Occipital lobe (tissue), 2 donors: ENCODE data around the gene SLC4A1. TPM values are rescaled to one million over a fixed set of nuclear protein-coding genes. Genes with fewer than 3 reads are reported as not detected.
A peak's percentile ranks its signal among the peaks of the same experiment; 100 is the strongest.

Experiments used
- DNase-seq: peaks from one replicate; lab custom pipeline; 2025; lab: John Stamatoyannopoulos, UW
- total RNA-seq: library from RNA; depleted of rRNA; stranded (reverse); fragments of >200 nt; gene quantifications from one replicate; pipeline ENCODE4 v1.2.3, GENCODE V29; 2014

The SLC4A1 gene
- total RNA-seq, result 5.8 TPM

DNA sequence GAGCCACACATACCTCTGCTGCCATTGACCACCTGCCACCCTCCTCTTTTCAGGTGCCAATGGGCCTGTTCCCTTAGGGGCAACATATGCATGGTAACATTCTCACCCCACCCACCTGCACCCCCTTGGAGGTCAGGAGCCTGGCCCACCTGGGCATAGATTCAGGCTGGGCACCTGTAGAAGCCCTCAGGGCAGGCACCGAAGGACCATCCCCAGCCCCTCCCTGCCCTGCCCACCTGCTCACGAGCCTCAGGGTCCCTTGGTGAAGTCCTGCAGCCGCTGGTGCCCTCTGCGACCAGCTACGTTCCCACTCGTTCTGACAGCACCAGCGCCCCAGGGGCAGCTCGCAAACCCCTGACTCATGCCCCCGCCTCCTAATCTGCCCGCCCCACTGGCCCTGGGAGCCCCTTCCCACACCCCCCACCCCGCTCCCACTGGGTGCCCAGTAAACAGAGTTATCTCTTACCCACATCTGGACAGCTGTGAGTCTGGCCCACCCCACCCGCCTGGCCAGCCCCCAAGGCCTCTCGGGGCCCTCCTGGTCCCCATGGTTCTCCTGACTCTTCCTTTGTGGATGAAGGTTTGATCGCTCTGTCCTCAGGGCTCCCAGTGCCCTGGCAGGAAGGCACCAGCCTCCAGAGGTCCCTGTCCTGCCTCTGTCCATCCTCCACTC is at the start of gene SLC4A1:
Gene SLC4A1 (minus strand): TSS at position 318 of the 673 bp plus-strand sequence. CDS start 5,269 bp downstream, outside the sequence.
- DNase-seq, result no peak

DNA sequence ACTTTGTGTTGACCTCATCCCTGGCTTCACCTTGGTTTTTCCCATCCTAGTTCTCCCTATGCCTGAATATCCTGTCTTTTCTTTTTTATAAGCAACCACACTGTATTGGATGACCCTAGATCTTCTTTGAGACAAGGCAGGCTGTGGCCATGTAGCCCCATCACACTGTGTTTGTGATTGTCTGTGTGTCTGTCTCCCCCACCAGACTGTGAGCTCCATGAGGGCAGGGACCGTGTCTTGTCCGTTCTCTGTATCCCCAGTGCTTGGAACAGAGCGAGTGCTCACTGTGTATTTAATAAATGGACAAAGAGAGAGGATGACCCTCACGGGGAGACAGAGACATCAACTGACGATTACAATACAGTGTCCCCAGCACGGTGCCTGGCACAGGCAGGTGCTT is 49.6 kb upstream of the SLC4A1 start:
- DNase-seq, result no peak

DNA sequence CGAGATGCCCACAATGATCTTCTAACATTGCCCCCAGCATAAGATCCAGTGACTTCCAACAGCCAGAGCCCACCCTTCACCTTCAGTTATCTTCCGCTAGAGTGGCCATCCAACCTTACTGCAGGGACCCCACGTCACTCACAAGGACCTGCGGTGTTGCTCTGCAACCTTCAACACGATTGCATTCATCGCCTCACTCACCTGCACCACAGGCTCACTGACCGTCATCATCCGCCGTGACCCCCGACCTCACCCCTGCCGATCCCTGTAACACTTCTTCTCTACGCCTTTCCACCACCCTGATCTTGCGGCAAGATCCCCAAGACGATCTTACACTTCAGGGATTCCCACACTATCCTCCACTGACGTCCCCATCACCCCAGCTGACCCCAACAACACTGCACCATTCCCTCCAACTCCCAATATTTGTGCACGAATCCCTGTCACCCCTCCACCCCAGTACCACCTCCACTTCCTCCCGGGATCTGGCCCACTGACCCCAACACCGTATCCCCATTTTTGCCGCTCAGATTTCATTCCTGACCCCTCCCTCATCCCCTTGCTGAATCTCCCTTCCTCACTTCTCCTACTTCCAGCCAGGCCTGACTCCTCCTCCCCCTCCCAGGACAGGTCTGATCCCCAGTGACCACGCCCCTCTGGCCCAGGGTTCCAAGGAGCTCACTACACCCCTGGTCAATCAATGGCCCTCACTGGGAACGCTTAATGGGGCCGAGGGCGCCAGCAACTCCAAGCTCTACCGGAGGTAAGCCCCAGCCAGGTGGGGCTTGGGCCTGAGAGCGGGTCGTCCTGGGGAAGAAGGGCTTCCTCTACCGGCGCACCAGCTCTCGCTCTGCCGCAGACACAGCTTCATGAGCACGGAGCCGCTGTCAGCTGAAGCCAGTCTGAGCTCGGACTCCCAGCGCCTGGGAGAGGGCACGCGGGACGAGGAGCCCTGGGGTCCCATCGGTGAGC is 48.1 kb upstream of the SLC4A1 start:
- no peak for DNase-seq

DNA sequence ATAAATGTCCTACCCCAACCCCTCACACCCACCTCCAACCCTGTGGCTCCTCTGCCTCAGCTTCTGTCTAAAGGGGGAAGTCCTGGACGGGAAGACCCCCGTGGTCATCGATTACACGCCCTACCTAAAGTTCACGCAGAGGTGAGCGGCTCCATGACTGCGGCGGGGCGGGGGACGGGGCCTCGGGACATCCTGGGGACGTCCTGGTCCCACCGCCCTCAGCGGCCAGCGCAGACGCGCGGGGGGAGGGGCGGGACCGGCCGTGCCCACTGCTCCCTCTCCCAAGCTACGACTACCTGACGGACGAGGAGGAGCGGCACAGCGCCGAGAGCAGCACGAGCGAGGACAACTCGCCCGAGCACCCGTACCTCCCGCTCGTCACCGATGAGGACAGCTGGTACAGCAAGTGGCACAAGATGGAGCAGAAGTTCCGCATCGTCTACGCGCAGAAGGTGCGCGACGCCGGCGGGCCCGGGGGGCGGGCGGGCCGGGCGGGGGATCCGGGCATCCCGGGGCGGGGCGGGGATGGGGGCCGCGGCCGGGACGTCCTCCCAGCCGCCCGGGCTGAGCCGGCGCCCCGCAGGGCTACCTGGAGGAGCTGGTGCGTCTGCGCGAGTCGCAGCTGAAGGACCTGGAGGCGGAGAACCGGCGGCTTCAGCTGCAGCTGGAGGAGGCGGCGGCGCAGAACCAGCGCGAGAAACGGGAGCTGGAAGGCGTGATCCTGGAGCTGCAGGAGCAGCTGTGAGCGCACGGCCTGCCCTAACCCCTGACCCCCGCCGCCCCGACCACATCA is 47.1 kb upstream of the SLC4A1 start:
- peak; percentile 28 for DNase-seq

DNA sequence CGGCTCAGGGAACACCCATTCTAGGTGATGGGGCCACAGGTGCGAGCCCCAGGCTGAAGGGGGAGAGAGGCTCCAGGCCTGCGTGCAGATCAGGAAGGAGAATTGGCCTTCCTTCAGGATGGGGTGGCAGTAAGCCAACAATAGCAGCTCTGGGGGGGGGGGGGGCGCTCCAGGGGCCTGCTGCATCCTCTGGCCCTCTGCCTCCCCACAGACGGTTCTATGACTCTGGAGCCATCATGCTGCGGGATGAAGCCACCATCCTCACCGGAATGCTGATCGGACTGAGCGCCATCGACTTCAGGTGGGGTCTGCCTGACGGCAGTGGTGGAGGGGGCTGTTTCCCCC is 46.6 kb upstream of the SLC4A1 start:
- DNase-seq, result no peak

DNA sequence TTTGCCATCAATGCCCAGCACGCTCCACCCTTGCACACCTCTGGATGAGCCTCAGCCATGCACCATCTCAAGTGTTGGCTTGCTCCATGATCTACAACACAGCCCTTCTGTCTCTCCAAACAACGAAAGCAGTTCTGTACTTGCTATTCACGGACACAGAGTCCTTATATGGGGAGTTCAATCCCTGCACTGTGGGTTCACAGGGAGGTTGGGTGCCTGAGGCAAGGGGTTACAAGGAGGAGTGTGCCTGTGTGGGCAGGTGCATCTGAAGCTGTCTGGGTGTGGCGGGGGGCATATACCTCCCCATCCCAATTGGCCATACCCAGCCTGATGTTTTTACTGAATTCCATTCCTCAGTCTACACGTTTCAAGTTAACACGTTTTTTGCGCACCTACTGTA is 46.1 kb upstream of the SLC4A1 start:
- no peak for DNase-seq

DNA sequence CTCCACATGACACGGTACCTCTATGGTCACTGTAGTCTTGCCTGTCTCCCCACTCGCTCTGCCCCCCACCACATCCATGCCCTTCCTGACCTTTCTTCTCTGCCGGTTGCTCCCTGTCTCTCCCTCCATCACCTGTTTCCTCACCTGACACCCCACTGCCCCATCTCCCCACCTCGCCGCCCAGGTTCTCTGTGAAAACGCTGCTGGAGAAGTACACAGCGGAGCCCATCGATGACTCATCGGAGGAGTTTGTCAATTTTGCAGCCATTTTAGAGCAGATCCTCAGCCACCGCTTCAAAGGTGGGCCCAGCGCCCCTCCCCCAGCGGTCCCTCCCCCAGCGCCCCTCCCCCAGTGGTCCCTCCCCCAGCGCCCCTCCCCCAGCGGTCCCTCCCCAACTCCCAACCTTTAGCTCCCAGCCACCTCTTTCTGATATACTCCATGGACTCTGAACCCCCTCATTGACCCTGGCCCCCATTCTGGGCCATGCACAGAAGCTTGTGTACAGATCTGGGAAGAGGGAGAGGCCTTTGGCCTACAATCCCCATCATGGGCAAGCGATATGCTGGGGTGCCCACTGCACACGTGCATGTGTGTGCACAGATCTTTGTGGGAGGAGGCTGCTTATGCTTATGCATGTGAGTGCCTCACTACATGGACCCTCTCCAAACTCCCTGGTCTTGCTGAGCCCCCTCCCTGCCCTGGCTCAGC is 44.6 kb upstream of the SLC4A1 start:
- DNase-seq, result no peak

DNA sequence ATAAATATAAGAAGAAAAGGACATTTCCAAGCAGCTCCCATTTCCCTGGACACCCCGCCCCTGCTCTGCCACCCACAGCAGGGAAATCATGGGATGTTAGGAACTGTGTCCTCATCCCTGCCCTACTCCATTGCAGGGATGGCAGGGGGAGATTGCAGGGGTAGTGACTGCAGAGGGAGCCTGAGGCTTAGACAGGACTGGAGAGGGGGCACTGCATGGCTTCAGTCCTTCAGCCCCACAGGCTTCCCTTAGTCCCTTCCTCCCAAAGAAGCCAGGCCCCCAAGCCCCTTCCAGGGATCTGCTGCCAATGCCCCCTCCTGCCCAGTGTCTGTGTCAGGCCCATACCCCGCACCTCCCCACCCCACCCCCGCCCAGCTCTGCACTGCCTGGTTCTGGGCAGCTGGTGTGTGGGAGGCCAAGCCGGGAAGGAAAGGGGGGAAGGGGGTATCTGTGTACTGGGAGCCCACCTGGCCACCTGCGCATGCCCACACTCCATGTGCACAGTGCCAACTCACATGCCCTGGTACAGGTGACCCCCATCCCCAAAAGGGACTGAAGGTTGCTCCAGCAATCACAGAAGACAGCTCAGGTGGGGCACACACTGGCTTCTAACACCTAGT is 43.7 kb upstream of the SLC4A1 start:
- DNase-seq, result no peak

DNA sequence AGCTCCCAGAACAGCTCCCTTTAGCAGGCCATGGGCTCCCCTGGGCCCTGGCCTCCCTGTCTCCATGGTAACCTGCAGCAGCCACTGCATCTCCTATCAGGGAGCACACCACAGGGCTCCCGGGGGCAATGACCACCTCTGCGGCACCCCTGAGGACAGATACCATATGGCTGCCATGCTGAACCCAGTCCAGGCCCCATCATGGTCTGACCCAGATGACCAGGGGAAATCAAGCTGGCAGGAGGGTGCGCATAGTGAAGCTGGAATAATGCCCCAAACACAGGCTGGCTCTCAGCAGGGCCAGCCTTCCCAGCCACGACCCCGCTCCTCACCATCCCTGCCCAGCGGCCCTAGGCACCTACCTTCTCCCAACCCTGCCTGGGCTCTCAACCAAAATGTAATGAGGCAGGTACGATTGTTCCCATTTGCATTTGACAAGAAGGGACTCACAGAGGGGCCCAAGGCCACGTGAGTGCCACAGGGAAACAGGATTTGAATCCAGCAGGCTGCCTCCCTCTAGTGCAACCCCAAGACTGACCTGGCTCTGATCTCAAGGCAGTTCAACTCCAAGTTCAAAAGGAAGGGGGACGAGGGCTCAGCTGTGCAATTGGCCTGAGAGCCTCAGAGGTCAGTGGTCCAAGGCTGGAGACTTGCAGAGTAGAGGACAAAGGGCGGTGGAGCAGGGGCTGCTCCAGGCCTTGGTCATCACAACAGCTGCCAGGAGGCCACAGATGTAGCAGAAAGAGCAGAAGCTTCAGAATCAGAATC is 42.9 kb upstream of the SLC4A1 start:
- no peak for DNase-seq

DNA sequence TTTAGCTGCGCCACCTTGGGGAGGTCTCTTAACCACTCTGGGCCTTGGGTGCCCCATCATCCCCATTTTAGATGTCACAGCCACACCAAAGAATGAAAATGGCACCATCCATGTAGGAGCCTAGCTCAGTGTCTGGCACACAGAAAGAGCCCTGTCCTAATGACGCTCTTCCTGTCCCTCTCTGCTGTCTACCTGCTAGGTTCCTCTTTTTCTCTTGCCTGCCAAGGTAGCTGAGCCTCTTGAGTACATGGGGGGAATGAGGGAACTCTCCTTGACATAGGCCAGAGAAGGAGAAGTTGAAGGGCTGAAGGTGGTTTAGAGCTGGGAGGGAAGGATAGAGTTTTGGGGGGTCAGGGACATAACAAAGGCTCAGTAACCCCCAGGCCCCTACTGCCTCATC is 42.3 kb upstream of the SLC4A1 start:
- no peak for DNase-seq

DNA sequence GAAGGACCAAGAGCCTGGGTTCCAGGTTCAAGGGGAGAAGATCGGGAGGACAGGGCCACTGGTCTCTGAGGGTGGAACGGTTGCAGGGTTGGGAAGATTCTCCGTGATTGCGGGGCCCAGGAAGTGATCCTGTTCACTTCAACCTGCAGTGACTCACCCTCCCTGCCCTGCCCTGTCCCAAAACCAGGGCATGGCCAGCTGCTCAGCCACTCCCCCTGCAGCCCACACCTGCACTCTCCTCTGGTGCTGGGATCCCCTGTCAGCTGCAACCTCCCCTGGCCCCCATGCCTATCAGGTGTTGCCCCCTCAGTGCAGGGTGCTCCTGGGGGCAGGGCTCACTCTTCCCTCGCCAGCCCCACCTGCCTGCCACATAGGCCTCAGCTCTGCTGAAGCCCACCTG is 41.5 kb upstream of the SLC4A1 start:
- DNase-seq, result no peak

DNA sequence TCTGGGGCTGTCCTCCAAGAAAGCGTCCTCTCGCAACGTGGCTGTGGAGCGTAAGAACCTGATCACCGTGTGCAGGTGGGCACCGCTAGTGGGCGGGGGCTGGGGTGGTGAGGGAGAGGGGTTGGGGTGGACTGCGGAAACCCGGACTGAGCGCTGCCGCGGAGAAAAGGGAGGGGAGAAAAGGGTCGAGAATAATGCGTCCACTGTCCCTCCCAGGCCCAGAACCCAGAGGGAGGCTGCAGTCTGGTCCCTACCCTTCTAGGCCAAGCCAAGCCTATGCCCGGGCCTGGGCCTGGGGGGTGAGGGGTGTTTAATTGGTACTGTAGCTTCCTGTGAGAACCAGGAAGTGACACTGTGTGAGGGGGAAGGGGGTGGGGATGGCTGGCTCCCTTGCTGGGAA is 40.9 kb upstream of the SLC4A1 start:
- DNase-seq, result no peak

DNA sequence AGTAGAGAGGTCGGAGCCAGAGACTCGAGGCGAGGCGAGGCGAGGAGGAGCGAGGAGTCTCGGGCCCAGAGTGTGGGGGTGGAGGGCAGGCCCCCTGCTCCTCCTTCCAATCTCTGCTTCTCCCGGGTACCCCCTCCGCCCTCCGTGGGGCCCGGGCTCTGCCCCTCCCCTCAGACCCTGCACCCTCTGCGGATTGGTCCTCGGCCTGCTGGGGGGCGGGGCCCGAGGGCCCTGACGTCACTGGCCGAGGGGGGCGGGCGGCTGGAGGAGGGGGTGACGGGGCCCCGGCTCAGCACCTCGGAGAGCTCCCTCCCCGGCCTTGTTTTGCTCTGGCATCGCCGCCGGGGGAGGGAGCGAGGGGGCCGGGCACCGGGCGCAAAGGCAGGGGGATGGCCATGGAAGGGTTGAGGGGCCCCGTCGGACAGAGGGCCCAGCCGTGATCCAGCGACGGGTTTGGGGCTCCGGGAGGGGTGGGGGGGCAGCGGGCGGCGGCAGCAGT is 40.4 kb upstream of the SLC4A1 start, which contains the start of gene RUNDC3A:
Gene RUNDC3A (plus strand): TSS at position 282 of the 499 bp plus-strand sequence. CDS start 232 bp downstream, outside the sequence.
- DNase-seq, result peak; percentile 94

DNA sequence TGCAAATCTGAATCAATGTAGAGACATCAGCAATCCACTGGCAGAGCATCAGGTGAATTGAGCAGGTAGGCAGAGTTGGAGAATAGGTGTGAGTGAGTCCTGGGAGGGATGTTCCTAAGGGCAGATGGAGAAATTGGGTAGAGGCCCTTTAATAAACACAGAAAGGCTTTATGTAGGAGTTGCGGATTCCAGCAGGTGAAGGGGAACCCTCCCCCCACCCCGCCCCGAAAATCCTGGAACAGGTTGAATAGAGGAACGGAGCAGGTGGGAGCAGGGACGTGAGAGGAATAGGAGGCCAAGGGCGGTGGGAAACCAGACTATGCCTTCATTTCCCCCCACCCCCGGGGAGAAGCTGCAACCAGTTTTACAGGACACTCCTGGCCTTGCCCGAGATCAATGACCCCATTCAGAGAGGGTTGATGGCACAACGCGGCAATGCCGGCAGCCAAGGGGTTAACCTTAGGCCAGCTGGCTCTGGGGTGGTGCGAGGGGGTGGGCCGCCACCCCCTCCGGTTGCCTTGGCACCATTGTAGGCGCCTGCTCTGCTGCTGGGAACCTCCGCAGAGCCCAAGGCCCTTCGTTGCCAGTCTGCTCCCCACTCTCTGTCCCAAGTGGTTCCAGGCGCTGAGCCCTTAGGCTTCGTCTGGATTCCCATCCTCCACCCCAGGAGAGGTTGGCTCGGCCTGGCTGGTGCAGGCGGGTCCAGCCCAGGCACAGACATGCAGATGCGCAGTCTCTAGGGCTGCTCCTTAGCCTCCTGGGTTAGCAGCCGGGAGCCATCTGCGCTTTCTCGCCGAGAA is 39.7 kb upstream of the SLC4A1 start:
- DNase-seq, result peak; percentile 77

DNA sequence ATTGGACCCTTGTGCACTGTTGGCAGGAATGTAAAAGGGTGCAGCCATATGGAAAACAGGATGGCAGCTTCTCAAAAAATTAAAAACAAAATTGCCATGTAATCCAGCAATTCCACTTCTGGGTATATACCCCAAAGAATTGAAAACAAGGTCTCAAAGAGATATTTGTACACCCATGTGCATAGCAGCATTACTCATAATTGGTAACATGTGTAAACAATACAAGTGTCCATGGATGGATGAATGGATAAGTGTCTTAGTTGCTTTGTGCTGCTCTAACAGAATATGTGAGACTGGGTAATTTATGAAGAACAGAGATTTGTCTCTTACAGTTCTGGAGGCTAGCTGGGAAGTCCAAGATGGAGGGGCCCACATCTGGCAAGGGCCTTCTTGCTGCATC is 36.7 kb upstream of the SLC4A1 start:
- DNase-seq, result no peak

DNA sequence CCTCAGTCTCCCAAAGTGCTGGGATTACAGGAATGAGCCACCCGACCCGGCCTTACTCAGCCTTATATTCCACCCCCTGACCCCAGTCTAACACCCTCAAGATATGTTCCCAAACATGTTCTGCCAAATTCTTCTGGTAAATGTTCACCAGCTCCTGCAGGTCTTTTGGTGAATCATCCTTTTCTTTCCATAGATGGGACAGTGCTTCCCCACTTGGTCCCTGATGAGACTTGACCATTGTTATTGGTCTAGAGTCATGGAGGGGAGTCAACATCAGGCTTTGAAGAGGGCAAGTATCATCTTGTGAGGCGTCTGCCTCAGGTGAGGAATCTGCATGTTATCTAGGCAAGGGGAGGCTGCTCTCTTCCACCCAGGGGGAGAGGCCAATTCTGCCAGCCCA is 30.0 kb upstream of the SLC4A1 start:
- DNase-seq, result no peak

DNA sequence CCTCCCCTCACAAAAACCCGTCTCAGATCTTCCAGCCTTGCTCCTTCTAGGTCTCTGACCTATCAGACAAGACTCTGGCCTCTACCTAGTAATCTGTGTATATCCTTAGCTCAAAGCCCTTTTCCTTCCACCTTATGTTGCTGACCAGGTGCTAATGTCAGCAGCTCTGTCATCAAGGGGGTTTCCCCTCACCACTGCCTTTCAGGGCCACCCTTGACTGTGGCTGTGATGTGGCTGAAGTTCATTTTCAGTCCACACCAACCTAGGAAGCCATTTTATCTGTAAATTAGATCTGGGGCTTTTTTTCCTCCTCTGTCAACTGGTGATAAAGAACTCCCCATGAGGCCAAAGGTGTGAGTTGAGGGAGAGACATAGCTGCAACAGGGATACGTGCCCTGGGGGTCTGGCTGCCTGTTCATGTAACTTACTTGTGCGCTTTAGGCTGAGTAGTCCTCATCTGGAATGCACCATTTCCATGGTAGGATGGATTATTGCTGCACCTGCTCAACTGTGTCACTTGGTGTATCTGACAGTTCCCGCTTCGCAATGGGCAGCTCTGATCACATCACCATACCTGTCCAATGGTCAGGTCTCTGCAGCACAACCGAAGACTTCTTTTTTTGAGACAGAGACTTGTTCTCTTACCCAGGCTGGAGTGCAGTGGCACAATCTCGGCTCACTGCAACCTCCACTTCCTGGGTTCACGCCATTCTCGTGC is 25.7 kb upstream of the SLC4A1 start:
- no peak for DNase-seq

DNA sequence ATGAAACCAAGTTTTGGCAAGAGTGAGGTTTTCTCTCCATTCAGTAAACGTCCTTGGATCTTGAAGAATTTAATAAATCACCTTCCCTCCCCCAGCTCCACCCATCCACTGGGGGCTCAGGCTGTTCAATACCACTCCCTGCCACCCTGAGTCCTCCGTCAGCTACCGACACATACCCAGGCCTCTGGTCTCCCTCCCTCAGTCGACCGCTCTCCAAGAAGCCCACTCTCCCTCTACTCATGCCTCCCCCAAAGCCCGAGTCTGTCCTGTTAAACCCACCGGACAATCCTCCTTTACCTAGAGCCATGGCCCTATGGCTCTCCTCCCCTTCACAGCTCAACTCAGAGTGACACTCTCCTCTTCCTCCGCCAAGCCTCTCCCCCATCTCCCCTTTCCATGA is 19.7 kb upstream of the SLC4A1 start:
- DNase-seq, result no peak
